Endodermal cell (in vitro differentiated cells): ENCODE data around the gene PRKAB2. TPM values are rescaled to one million over a fixed set of nuclear protein-coding genes. Genes with fewer than 3 reads are reported as not detected.

Source experiments
- DNase-seq: peaks from one replicate; pipeline ENCODE4 v3.0.0-alpha.2; 2017
- H3K27ac ChIP-seq: 2 replicates; pipeline ENCODE4 v1.5.1; 2013; ENCODE audit warnings: mild to moderate bottlenecking, low read depth, low read length, moderate library complexity
- H3K27me3 ChIP-seq: 2 replicates; pipeline ENCODE4 v1.6.1; 2013; ENCODE audit warnings: mild to moderate bottlenecking, low read length, moderate library complexity; ENCODE audit not compliant: insufficient read depth, control insufficient read depth, poor library complexity, severe bottlenecking
- H3K36me3 ChIP-seq: 2 replicates; pipeline ENCODE4 v1.7.0; 2013; ENCODE audit warnings: mild to moderate bottlenecking, low read length, moderate library complexity; ENCODE audit not compliant: control insufficient read depth, insufficient read depth
- H3K4me1 ChIP-seq: one replicate; pipeline ENCODE4 v1.7.0; 2013; ENCODE audit warnings: low read length; ENCODE audit not compliant: control insufficient read depth, insufficient read depth
- H3K4me3 ChIP-seq: 2 replicates; pipeline ENCODE4 v1.5.1; 2013; ENCODE audit warnings: mild to moderate bottlenecking, low read length, moderate library complexity
- H3K9ac ChIP-seq: 2 replicates; pipeline ENCODE4 v1.6.1; 2013; ENCODE audit warnings: mild to moderate bottlenecking, low read length, moderate library complexity; ENCODE audit not compliant: poor library complexity, severe bottlenecking; ENCODE audit errors: extremely low read depth
- H3K9me3 ChIP-seq: 2 replicates; pipeline ENCODE4 v1.6.1; 2013; ENCODE audit warnings: mild to moderate bottlenecking, low read length, moderate library complexity; ENCODE audit not compliant: control insufficient read depth
- H3K27ac Mint-ChIP-seq: 2 replicates; pipeline ENCODE4 v1.8.0; 2020; ENCODE audit warnings: mixed read lengths
- H3K27me3 Mint-ChIP-seq: 2 replicates; pipeline ENCODE4 v1.8.0; 2021; ENCODE audit warnings: mild to moderate bottlenecking, mixed read lengths; ENCODE audit not compliant: insufficient read depth
- H3K36me3 Mint-ChIP-seq: 2 replicates; pipeline ENCODE4 v1.8.0; 2020; ENCODE audit warnings: low read depth, mixed read lengths
- H3K4me1 Mint-ChIP-seq: 2 replicates; pipeline ENCODE4 v1.8.0; 2020; ENCODE audit warnings: mixed read lengths
- H3K4me3 Mint-ChIP-seq: 2 replicates; pipeline ENCODE4 v1.8.0; 2020; ENCODE audit warnings: mild to moderate bottlenecking, moderate library complexity, mixed read lengths
- H3K9me3 Mint-ChIP-seq: 2 replicates; pipeline ENCODE4 v1.8.0; 2020; ENCODE audit warnings: mild to moderate bottlenecking, mixed read lengths
- CTCF ChIP-seq: fragments of 200-600 bp; sonication (generic); conservative IDR thresholded peaks from 2 replicates; pipeline ENCODE4 v1.5.0; 2021; ENCODE audit warnings: antibody characterized with exemption, mild to moderate bottlenecking
- WGBS, 2 experiments: methylation state at CpG; one replicate each; pipeline versions ENCODE4 v1.1.5 to v1.1.7; 2013; ENCODE audit warnings: missing lambda C conversion rate in 2 of 2, mixed read lengths in 1 of 2; ENCODE audit not compliant: insufficient coverage in 1 of 2, insufficient read length in 1 of 2; 5-methylcytosine and 5-hydroxymethylcytosine counted together
- total RNA-seq, 2 donors: library from RNA; stranded (reverse); fragmentation: NEBNext Ultra II Directional in 1 of 2; extraction: Animal tissue kit (Norgen Biotek cat#: 25700) in 1 of 2; gene quantifications; 2 replicates in 1 of 2; 3 replicates in 1 of 2; pipeline ENCODE4 v1.2.1, GENCODE V29; 2021

Gene PRKAB2
- total RNA-seq, 2 donors from 2014 or later, result 50.5 to 83.5 TPM

GRCh38 chr1:147169840-147170674 lies 2.2 kb downstream of the PRKAB2 start:
- peaks cover 35% of the 10 kb centered on the region for H3K36me3 Mint-ChIP-seq
- Histone ChIP-seq H3K9ac (peak overlapping the region; percentile 74), H3K27me3 (no peaks in the 10 kb centered on the region), H3K9me3 (no peaks in the 10 kb centered on the region), H3K4me3 (peak overlapping the region; percentile 99), H3K4me1 (peaks cover 4% of the 10 kb centered on the region), H3K36me3 (peaks cover 34% of the 10 kb centered on the region), H3K27ac (no peak overlapping the region)
- H3K4me1 Mint-ChIP-seq, result peaks cover 35% of the 10 kb centered on the region
- 75 to 84% methylated on average over 4 to 6 of the region's 6 CpGs for WGBS, 2 experiments
- H3K27me3 Mint-ChIP-seq, result no peaks in the 10 kb centered on the region
- no peak overlapping the region for H3K27ac Mint-ChIP-seq
- TF ChIP-seq CTCF, result no peak
- peak overlapping the region; percentile 92 for H3K4me3 Mint-ChIP-seq
- DNase-seq, result no peak
- H3K9me3 Mint-ChIP-seq, result peaks cover 2% of the 10 kb centered on the region

- Histone ChIP-seq H3K4me3 (peak overlapping the region; percentile 99), H3K27ac (no peak overlapping the region), H3K27me3 (no peaks in the 10 kb centered on the region), H3K9ac (no peak overlapping the region), H3K36me3 (peaks cover 42% of the 10 kb centered on the region), H3K9me3 (no peaks in the 10 kb centered on the region), H3K4me1 (peaks cover 4% of the 10 kb centered on the region)
- 62 to 75% methylated on average over 1 to 2 of the region's 3 CpGs for WGBS, 2 experiments
- DNase-seq, result no peak
- Mint-ChIP-seq H3K4me3 (peak overlapping the region; percentile 92), H3K27ac (no peak overlapping the region), H3K36me3 (peaks cover 41% of the 10 kb centered on the region), H3K4me1 (peaks cover 34% of the 10 kb centered on the region), H3K27me3 (no peaks in the 10 kb centered on the region), H3K9me3 (peaks cover 2% of the 10 kb centered on the region)
- TF ChIP-seq CTCF, result no peak
Observed at GRCh38 chr1:147169171-147169570, 3.1 kb downstream of the PRKAB2 start.

- TF ChIP-seq CTCF, result no peak
- Histone ChIP-seq H3K9me3 (no peaks in the 10 kb centered on the region), H3K27ac (no peak overlapping the region), H3K9ac (no peak overlapping the region), H3K4me1 (peaks cover 4% of the 10 kb centered on the region), H3K36me3 (peaks cover 46% of the 10 kb centered on the region), H3K27me3 (no peaks in the 10 kb centered on the region), H3K4me3 (peak overlapping the region; percentile 99)
- Mint-ChIP-seq H3K4me3 (peak overlapping the region; percentile 92), H3K4me1 (peaks cover 30% of the 10 kb centered on the region), H3K36me3 (peaks cover 45% of the 10 kb centered on the region), H3K9me3 (peaks cover 2% of the 10 kb centered on the region), H3K27ac (peak overlapping the region; percentile 55), H3K27me3 (no peaks in the 10 kb centered on the region)
- WGBS, 2 experiments, result 81 to 90% methylated on average over 1 to 2 of the region's 2 CpGs
- peak; percentile 48 for DNase-seq
Observed at GRCh38 chr1:147168626-147169058, 3.6 kb downstream of the PRKAB2 start.
